Naive thymus-derived CD4-positive, alpha-beta T cell (primary cell): ENCODE data around the gene SPTSSB. TPM values are rescaled to one million over a fixed set of nuclear protein-coding genes. Genes with fewer than 3 reads are reported as not detected.

ENCODE experiments used
- ATAC-seq: fragments of 150-1000 bp; cut with Tn5 transposase; 2 replicates; pipeline ENCODE4 v1.10.0; 2021; ENCODE audit warnings: mild to moderate bottlenecking, moderate library complexity
- CTCF ChIA-PET: fragments of 350-600 bp; sonication (Branson Sonifier 250); formaldehyde crosslinking; loops from one replicate; lab custom pipeline; 2021; ENCODE audit warnings: antibody characterized with exemption; lab: Charles Lee
- POLR2A ChIA-PET: fragments of 350-600 bp; sonication (Branson Sonifier 250); formaldehyde crosslinking; loops from one replicate; lab custom pipeline; 2021; ENCODE audit warnings: antibody characterized with exemption, inconsistent platforms; lab: Charles Lee
- DNase-seq, 9 donors: peaks; one replicate each; pipeline versions ENCODE4 v3.0.0 to v3.0.0-alpha.2; 2020 to 2022; ENCODE audit warnings: mixed read lengths in 1 of 9
- H3K27ac ChIP-seq: one replicate; pipeline ENCODE4 v1.7.0; 2013; ENCODE audit warnings: mild to moderate bottlenecking, low read depth, low read length, moderate library complexity
- H3K27me3 ChIP-seq, 2 donors: one replicate each; pipeline ENCODE4 v1.7.0; 2013; ENCODE audit warnings: low read length in 2 of 2, mild to moderate bottlenecking in 2 of 2, moderate library complexity in 2 of 2; ENCODE audit not compliant: control insufficient read depth in 2 of 2, insufficient read depth in 2 of 2
- H3K36me3 ChIP-seq, 3 experiments: 1 replicate in 2 of 3; 2 replicates in 1 of 3; pipeline ENCODE4 v1.7.0; 2013; ENCODE audit warnings: low read length in 3 of 3, mild to moderate bottlenecking in 3 of 3, moderate library complexity in 1 of 3; ENCODE audit not compliant: insufficient read depth in 3 of 3, control insufficient read depth in 2 of 3
- H3K4me1 ChIP-seq, 2 donors: one replicate each; pipeline ENCODE4 v1.7.0; 2013; ENCODE audit warnings: low read length in 2 of 2, mild to moderate bottlenecking in 2 of 2, moderate library complexity in 1 of 2; ENCODE audit not compliant: control insufficient read depth in 2 of 2, insufficient read depth in 2 of 2
- H3K4me3 ChIP-seq: 2 replicates; pipeline ENCODE4 v1.7.0; 2013; ENCODE audit warnings: mild to moderate bottlenecking, low read length
- H3K9me3 ChIP-seq, 3 experiments: 1 replicate in 2 of 3; 2 replicates in 1 of 3; pipeline ENCODE4 v1.7.0; 2013; ENCODE audit warnings: low read length in 3 of 3; ENCODE audit not compliant: control insufficient read depth in 2 of 3
- H3K27ac Mint-ChIP-seq, 9 donors: one replicate each; pipeline ENCODE4 v1.8.0; 2020 to 2022; ENCODE audit warnings: mixed read lengths in 9 of 9, mild to moderate bottlenecking in 8 of 9, moderate library complexity in 5 of 9, inconsistent platforms in 2 of 9
- H3K27me3 Mint-ChIP-seq, 5 donors: one replicate each; pipeline ENCODE4 v1.8.0; 2021 to 2022; ENCODE audit warnings: mixed read lengths in 5 of 5, mild to moderate bottlenecking in 1 of 5
- H3K36me3 Mint-ChIP-seq, 5 donors: one replicate each; pipeline ENCODE4 v1.8.0; 2020 to 2022; ENCODE audit warnings: mixed read lengths in 5 of 5, mild to moderate bottlenecking in 3 of 5, inconsistent platforms in 1 of 5
- H3K4me1 Mint-ChIP-seq, 7 donors: one replicate each; pipeline ENCODE4 v1.8.0; 2020 to 2022; ENCODE audit warnings: mixed read lengths in 7 of 7, mild to moderate bottlenecking in 3 of 7, inconsistent platforms in 1 of 7
- H3K4me3 Mint-ChIP-seq, 10 donors: one replicate each; pipeline ENCODE4 v1.8.0; 2020 to 2022; ENCODE audit warnings: mild to moderate bottlenecking in 10 of 10, mixed read lengths in 10 of 10, moderate library complexity in 6 of 10, inconsistent platforms in 2 of 10
- H3K9me3 Mint-ChIP-seq, 11 donors: one replicate each; pipeline ENCODE4 v1.8.0; 2020 to 2022; ENCODE audit warnings: mixed read lengths in 11 of 11, mild to moderate bottlenecking in 4 of 11, inconsistent platforms in 1 of 11, moderate library complexity in 1 of 11
- intact Hi-C, 2 donors: fragments of 100-400 bp; cut with micrococcal nuclease; formaldehyde crosslinking; loops; one replicate each; pipeline ENCODE4 v1.15.1; 2023
- polyA plus RNA-seq, 2 donors: library from polyadenylated mRNA; unstranded; fragments of 300-500 nt; fragmentation: Illumina TruSeq; gene quantifications; one replicate each; pipeline ENCODE4 v1.2.3, GENCODE V29; 2021
- total RNA-seq, 6 experiments: library from RNA in 5 of 6; stranded (reverse) in 5 of 6; gene quantifications; 1 replicate in 5 of 6; 2 replicates in 1 of 6; pipeline ENCODE4 v1.2.3 and lab custom pipeline; 2021 to 2026

Gene SPTSSB
- total and polyA plus RNA-seq, 7 experiments from 2014 or later: 0.34 to 1.6 TPM; not detected in 5

- Histone ChIP-seq H3K9me3 (no peaks in the 10 kb centered on the region), H3K4me1 (peaks cover 0 to 1% of the 10 kb centered on the region in 2 donors), H3K36me3 (no peaks in the 10 kb centered on the region), H3K4me3 (no peak overlapping the region), H3K27me3 (no peaks in the 10 kb centered on the region), H3K27ac (no peak overlapping the region)
- Mint-ChIP-seq H3K4me1 (peaks cover 0 to 26% (median 18%) of the 10 kb centered on the region in 7 donors), H3K9me3 (no peaks in the 10 kb centered on the region), H3K27me3 (peaks cover 0 to 69% (median 15%) of the 10 kb centered on the region in 5 donors), H3K27ac (no peak overlapping the region), H3K36me3 (no peaks in the 10 kb centered on the region), H3K4me3 (no peak overlapping the region)
- POLR2A ChIA-PET: no interaction called here
- CTCF ChIA-PET: no interaction called here
- no peak for ATAC-seq
- intact Hi-C loops: no loop called here
- no peak for DNase-seq
Observed at GRCh38 chr3:161386991-161387770, 15.9 kb upstream of the SPTSSB start.

DNA sequence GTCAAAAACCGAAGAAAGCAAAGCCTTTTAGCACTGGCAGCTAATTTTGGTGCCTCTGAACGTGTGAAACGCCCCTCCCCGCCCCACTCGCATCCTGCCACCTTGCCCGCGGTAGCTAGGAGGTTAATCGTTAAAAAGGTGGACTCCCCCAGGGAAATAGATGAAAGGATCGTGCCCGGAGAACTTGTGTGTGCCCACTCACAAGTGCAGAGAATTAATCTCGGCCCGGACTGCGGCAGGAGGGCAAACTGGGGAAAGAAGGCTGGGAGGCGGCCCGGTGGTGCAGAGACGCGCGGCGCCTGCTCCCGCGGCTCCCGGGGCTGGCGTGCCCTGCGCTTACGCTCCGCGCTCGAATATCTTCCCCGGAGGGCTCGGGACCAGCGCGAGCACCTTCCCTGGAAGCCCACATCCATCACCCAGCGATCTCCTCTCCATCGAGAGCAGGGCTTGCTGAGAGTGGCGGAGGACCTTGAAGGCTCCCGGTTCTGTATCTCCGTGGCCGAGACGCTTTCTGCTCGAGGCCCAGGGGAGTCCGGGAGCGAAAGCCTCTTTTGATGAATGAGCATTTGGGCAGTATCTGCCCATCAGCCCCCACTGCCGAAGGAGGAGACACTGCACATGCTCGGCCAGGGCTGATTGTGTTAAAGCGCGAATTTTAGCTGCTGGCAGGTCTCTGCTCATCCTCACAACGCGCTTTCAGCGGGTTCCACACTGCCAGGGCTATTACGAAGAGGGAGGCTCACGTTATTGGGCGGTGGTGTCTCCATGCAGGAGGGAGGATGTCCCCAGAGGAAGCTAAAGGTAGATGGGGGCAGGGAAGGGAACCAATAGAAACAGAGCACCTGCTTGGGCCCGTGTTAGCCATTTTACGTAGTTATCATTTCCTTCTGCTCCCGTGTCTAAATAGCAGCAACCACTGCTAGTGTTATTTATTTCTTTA, 1.3 kb upstream of the SPTSSB start:
- intact Hi-C loops: loop anchor here in 1 of 2 donors (1.0 to 10.0 kb wide), 6 partner anchors 23 to 928 kb away; partner anchors contain the start of genes KPNA4, PPM1L and TRIM59
- Histone ChIP-seq H3K9me3 (no peaks in the 10 kb centered on the region), H3K4me1 (peaks cover 7% of the 10 kb centered on the region in 2 donors), H3K36me3 (no peaks in the 10 kb centered on the region), H3K4me3 (peak overlapping the region; percentile 68), H3K27me3 (peaks cover 0 to 15% of the 10 kb centered on the region in 2 donors), H3K27ac (no peak overlapping the region)
- peaks cover 6 to 87% (median 22%) of the 10 kb centered on the region in 5 donors for H3K27me3 Mint-ChIP-seq
- POLR2A ChIA-PET: interaction anchor here (1.1 kb wide), 1 partner anchor 61 kb away, joined by 3 read pairs; no protein-coding TSS in a partner anchor
- CTCF ChIA-PET: no interaction called here
- H3K4me1 Mint-ChIP-seq: peaks cover 7 to 21% (median 18%) of the 10 kb centered on the region in 7 donors
- H3K27ac Mint-ChIP-seq: peak overlapping the region in 1 of 9 donors; percentile 64
- H3K36me3 Mint-ChIP-seq: no peaks in the 10 kb centered on the region
- H3K4me3 Mint-ChIP-seq: peak overlapping the region; percentile 79 to 93 (median 88)
- ATAC-seq: peak; percentile 65
- no peaks in the 10 kb centered on the region for H3K9me3 Mint-ChIP-seq
- DNase-seq: peak in 5 of 9 donors; percentile 10 to 38 (median 35)

- Mint-ChIP-seq H3K27ac (no peak overlapping the region), H3K4me1 (peaks cover 7 to 21% (median 18%) of the 10 kb centered on the region in 7 donors), H3K9me3 (no peaks in the 10 kb centered on the region), H3K36me3 (no peaks in the 10 kb centered on the region), H3K27me3 (peaks cover 10 to 78% (median 22%) of the 10 kb centered on the region in 5 donors), H3K4me3 (no peak overlapping the region)
- intact Hi-C loops: no loop called here
- Histone ChIP-seq H3K36me3 (no peaks in the 10 kb centered on the region), H3K4me3 (no peak overlapping the region), H3K27me3 (peaks cover 0 to 15% of the 10 kb centered on the region in 2 donors), H3K4me1 (peaks cover 7% of the 10 kb centered on the region in 2 donors), H3K9me3 (no peaks in the 10 kb centered on the region), H3K27ac (no peak overlapping the region)
- ChIA-PET POLR2A (no interaction called here), CTCF (no interaction called here)
- ATAC-seq (no peak), DNase-seq (no peak)
Observed at GRCh38 chr3:161369531-161369930, 1.8 kb downstream of the SPTSSB start.

GRCh38 chr3:161366094-161366493, 5.2 kb downstream of the SPTSSB start:
- ATAC-seq: no peak
- H3K27ac Mint-ChIP-seq: no peak overlapping the region
- no peaks in the 10 kb centered on the region for H3K36me3 ChIP-seq
- H3K9me3 Mint-ChIP-seq: no peaks in the 10 kb centered on the region
- POLR2A ChIA-PET: interaction anchor here (0.7 kb wide), 1 partner anchor 57 kb away, joined by 4 read pairs; no protein-coding TSS in a partner anchor
- H3K27ac ChIP-seq: no peak overlapping the region
- H3K4me1 ChIP-seq: peaks cover 0 to under 1% of the 10 kb centered on the region in 2 donors
- no peak overlapping the region for H3K4me3 Mint-ChIP-seq
- H3K4me3 ChIP-seq: no peak overlapping the region
- CTCF ChIA-PET: interaction anchor here (0.7 kb wide), 1 partner anchor 55 kb away, joined by 4 read pairs; no protein-coding TSS in a partner anchor
- no peaks in the 10 kb centered on the region for H3K9me3 ChIP-seq
- H3K27me3 ChIP-seq: peaks cover 0 to 14% of the 10 kb centered on the region in 2 donors
- H3K27me3 Mint-ChIP-seq: peaks cover 10 to 57% (median 22%) of the 10 kb centered on the region in 5 donors
- H3K4me1 Mint-ChIP-seq: peaks cover 0 to 5% (median 2%) of the 10 kb centered on the region in 7 donors
- DNase-seq: no peak
- no peaks in the 10 kb centered on the region for H3K36me3 Mint-ChIP-seq
- intact Hi-C loops: no loop called here

DNA sequence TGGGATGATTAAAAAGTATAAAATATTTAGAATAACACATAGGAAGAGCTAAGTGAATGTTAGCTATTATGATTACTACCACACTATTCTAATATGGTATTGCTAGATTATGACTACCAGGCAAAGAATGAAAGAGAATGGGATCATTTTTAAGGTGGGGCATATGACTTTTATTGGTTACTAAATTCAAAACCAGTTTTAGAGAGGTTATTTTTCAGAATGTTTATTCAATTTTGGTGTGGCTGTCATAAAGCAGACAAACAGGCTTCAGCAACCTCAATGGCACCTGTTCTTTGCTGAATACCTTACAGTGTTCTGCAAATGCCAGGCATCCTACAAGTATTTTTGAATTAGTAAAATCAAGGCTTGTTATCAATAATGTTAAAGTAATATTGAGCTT, 12.8 kb downstream of the SPTSSB start:
- no peak for DNase-seq
- Histone ChIP-seq H3K9me3 (no peaks in the 10 kb centered on the region), H3K27me3 (no peaks in the 10 kb centered on the region), H3K4me3 (no peak overlapping the region), H3K27ac (no peak overlapping the region), H3K36me3 (no peaks in the 10 kb centered on the region), H3K4me1 (no peaks in the 10 kb centered on the region)
- no peaks in the 10 kb centered on the region for H3K36me3 Mint-ChIP-seq
- no peak for ATAC-seq
- intact Hi-C loops: no loop called here
- no peaks in the 10 kb centered on the region for H3K9me3 Mint-ChIP-seq
- ChIA-PET CTCF (interaction anchor here (0.6 kb wide), 2 partner anchors 13 to 293 kb away, joined by 3 read pairs; partner anchors contain the start of gene SPTSSB), POLR2A (no interaction called here)
- H3K4me3 Mint-ChIP-seq: no peak overlapping the region
- H3K27me3 Mint-ChIP-seq: peaks cover 0 to 37% (median 5%) of the 10 kb centered on the region in 5 donors
- peaks cover 0 to 6% (median 0%) of the 10 kb centered on the region in 7 donors for H3K4me1 Mint-ChIP-seq
- H3K27ac Mint-ChIP-seq: no peak overlapping the region

- H3K4me3 Mint-ChIP-seq: no peak overlapping the region
- Histone ChIP-seq H3K4me3 (no peak overlapping the region), H3K27me3 (no peaks in the 10 kb centered on the region), H3K9me3 (no peaks in the 10 kb centered on the region), H3K36me3 (no peaks in the 10 kb centered on the region), H3K27ac (no peak overlapping the region), H3K4me1 (no peaks in the 10 kb centered on the region)
- no peaks in the 10 kb centered on the region for H3K9me3 Mint-ChIP-seq
- intact Hi-C loops: no loop called here
- ChIA-PET POLR2A (no interaction called here), CTCF (no interaction called here)
- no peak overlapping the region for H3K27ac Mint-ChIP-seq
- H3K27me3 Mint-ChIP-seq: peaks cover 0 to 43% (median 5%) of the 10 kb centered on the region in 5 donors
- DNase-seq: no peak
- ATAC-seq: no peak
- H3K36me3 Mint-ChIP-seq: no peaks in the 10 kb centered on the region
- peaks cover 0 to 6% (median 0%) of the 10 kb centered on the region in 7 donors for H3K4me1 Mint-ChIP-seq
Observed at GRCh38 chr3:161356287-161356686, 15.0 kb downstream of the SPTSSB start.
